Suppressor macrophage (primary cell): ENCODE data around the gene RPL19.
"Not testable (repeated sequence)": the region's sequence is repeated elsewhere in the genome, so short reads cannot be mapped to it uniquely, and the experiment has no call there.

Experiments
- DNase-seq, 4 experiments: peaks; one replicate each; pipeline ENCODE4 v3.0.0-alpha.2; 2020 to 2022

The RPL19 gene

GRCh38 chr17:39244600-39245570, 44.8 kb downstream of the RPL19 start:
- DNase-seq, result peak; percentile 85 to 94 (median 89)

GRCh38 chr17:39246274-39246673, 46.2 kb downstream of the RPL19 start:
- DNase-seq, result no peak

- DNase-seq, result not testable (repeated sequence)
Observed at GRCh38 chr17:39250076-39250475, 50.0 kb downstream of the RPL19 start.

- DNase-seq, result no peak
Observed at GRCh38 chr17:39251997-39252396, 51.9 kb downstream of the RPL19 start.

GRCh38 chr17:39252788-39253460, 52.8 kb downstream of the RPL19 start:
- no peak for DNase-seq
